ENCODE measurements around the gene METTL1.
"Not testable (repeated sequence)": the region's sequence is repeated elsewhere in the genome, so short reads cannot be mapped to it uniquely, and the experiment has no call there.

METTL1 gene

DNA sequence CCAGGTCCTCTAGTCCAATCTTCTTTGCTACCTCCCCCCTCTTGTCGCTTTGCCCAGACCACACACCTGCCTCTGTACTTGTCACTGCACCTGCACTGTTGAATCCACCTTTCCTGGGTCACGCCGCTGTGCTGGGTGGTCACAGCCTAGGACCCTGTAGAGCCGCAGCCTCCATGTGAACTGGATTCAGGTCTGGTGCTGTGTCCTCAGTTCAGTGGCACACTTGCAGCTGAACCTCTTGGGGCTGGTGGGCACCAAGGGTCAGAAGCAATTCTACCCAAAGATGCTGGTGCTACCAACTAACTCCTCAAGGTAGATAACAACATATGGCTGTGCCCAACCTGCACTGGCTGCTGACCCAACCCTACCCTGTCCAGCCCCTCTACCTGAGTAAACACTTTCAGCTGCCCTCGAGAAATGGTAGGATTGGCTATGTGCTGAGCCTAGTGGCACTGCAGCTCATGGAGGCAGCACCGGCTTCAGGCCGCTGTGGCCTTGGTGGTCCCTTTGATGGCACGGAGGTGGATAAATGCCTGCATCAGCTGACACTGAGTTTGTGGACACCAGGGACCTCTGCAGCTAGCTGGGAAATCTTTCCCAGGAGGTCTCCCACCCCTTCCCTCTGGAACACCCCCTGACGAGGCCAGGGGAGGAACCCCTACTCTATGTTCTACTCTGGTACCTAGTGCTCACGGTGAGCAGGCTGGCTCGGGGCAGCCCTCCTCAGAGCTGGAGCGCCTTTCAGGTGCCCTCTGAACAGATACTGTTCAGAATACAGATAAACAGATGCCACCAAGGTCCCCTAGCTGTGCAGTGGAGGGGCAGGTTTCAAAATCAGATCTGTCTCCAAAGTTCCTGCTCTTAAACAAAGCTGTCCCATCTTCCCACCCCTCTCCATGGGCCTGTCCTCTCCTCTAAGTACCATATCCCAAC lies 47.6 kb downstream of the METTL1 start:
- no peak for DNase-seq (ENCODE audit: low read depth)

DNA sequence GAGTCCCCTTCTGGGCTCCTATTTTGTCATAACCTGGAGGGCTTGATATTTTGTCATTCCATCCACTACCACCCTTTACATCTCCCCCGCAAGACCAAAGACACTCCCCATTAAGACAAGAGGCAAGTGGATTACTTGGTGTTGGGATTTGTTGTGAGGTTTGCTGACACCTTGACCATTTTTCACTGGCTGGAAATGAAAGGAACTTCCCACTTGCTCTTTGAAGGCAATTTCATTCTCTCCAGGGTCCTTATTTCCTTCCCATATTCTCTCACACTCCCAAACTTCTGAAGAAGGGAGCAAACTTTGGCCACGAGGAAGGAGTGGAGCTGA lies 48.3 kb downstream of the METTL1 start:
- DNase-seq (ENCODE audit: low read depth) = no peak

- no peak for DNase-seq (ENCODE audit: low read depth)
Observed at GRCh38 chr12:57722716-57723629, 48.9 kb downstream of the METTL1 start.

DNA sequence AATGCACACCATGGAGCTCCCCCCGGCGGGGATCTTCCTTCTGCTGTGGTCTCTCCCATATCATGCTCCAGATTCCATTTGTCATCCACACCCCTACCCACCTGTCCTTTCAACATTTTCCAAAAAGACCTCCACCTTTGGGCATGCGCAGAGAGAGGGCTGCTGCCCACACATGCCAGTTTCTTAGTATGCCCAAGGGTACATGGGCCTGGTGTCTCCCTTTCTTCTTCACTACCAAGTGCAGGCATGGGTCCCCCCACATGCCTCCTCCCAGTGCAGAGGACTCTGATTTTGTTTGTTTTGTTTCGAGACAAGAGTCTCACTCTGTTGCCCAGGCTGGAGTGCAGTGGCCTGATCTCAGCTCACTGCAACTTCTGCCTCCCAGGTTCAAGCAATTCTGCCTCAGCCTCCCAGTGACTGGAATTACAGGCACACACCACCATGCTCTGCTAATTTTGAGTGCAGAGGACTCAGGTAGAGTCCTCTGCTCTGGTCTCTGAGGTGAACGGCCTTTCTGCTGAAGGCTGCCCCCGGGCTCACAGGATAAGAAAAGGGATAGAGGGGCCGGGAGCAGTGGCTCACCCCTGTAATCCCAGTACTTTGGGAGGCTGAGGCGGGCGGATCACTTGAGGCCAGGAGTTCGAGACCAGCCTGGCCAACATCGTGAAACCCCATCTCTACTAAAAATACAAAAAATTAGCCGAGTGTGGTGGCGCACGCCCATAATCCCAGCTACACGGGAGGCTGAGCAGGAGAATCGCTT lies 49.9 kb downstream of the METTL1 start:
- not testable (repeated sequence) for DNase-seq (ENCODE audit: low read depth)

GRCh38 chr12:57720606-57721595 lies 51.0 kb downstream of the METTL1 start:
- DNase-seq (ENCODE audit: low read depth) = no peak

GRCh38 chr12:57719777-57720605 lies 51.9 kb downstream of the METTL1 start:
- no peak for DNase-seq (ENCODE audit: low read depth)

GRCh38 chr12:57718641-57719528 lies 53.0 kb downstream of the METTL1 start:
- no peak for DNase-seq (ENCODE audit: low read depth)

All from fibroblast of gingiva (primary cell).